ENCODE results near the gene RPL31.
A peak's percentile ranks its signal among the peaks of the same experiment; 100 is the strongest.

The RPL31 gene

GRCh38 chr2:100969998-100970397 is 32.1 kb upstream of the RPL31 start:
- Histone ChIP-seq H2BK120ac (ENCODE audit: low read depth, low read length) (no peak overlapping the region), H2BK12ac (ENCODE audit: low read length) (no peak overlapping the region), H3K4me1 (ENCODE audit: control insufficient read depth in 2 of 2, insufficient read depth in 1 of 2, low read depth in 1 of 2, low read length in 2 of 2) (no peaks in the 10 kb centered on the region), H3K23ac (ENCODE audit: low read depth, low read length, poor library complexity) (no peak overlapping the region), H3K18ac (ENCODE audit: low read length) (no peak overlapping the region), H3K14ac (ENCODE audit: low read length) (no peak overlapping the region), H3K79me1 (ENCODE audit: low read depth, low read length) (no peaks in the 10 kb centered on the region), H2AK5ac (ENCODE audit: low read depth, low read length) (no peak overlapping the region), H3K9ac (ENCODE audit: low read depth, low read length, poor library complexity) (no peak overlapping the region), H4K8ac (ENCODE audit: low read depth, low read length) (no peak overlapping the region), H3K27me3 (ENCODE audit: control insufficient read depth in 3 of 3, insufficient read depth in 3 of 3, low read depth in 1 of 3, low read length in 3 of 3) (peaks cover 0 to 6% (median 0%) of the 10 kb centered on the region in 3 experiments), H3K9me3 (replicated peaks in 1 of 2; ENCODE audit: control insufficient read depth in 2 of 2, insufficient read depth in 1 of 2, low read depth in 1 of 2, low read length in 2 of 2) (no peaks in the 10 kb centered on the region), H3K4me2 (ENCODE audit: insufficient read depth, low read length, poor library complexity, severe bottlenecking) (no peak overlapping the region), H3K4ac (ENCODE audit: low read length) (no peak overlapping the region), H2AFZ (ENCODE audit: low read length) (no peak overlapping the region), H3K4me3 (ENCODE audit: low read length in 2 of 2) (no peak overlapping the region), H4K91ac (ENCODE audit: low read depth, low read length, poor library complexity) (no peak overlapping the region), H3K36me3 (replicated peaks in 1 of 2; ENCODE audit: control insufficient read depth in 2 of 2, insufficient read depth in 2 of 2, low read length in 2 of 2) (no peaks in the 10 kb centered on the region), H2BK5ac (ENCODE audit: low read length) (peak overlapping the region; percentile 26), H3K27ac (replicated peaks; ENCODE audit: low read length) (no peak overlapping the region), H2BK15ac (ENCODE audit: low read length) (no peak overlapping the region)
- DNase-seq (ENCODE audit: low spot score): no peak
- WGBS, 2 donors (ENCODE audit: extremely low coverage in 2 of 2, insufficient read length in 2 of 2, insufficient replicate concordance in 1 of 2): no CpG with 5 or more reads among the region's 7 CpGs

- Histone ChIP-seq H4K8ac (ENCODE audit: low read depth, low read length) (no peak overlapping the region), H3K79me1 (ENCODE audit: low read depth, low read length) (no peaks in the 10 kb centered on the region), H2AK5ac (ENCODE audit: low read depth, low read length) (no peak overlapping the region), H3K36me3 (replicated peaks in 1 of 2; ENCODE audit: control insufficient read depth in 2 of 2, insufficient read depth in 2 of 2, low read length in 2 of 2) (no peaks in the 10 kb centered on the region), H3K27me3 (ENCODE audit: control insufficient read depth in 3 of 3, insufficient read depth in 3 of 3, low read depth in 1 of 3, low read length in 3 of 3) (peaks cover 0 to 6% (median 0%) of the 10 kb centered on the region in 3 experiments), H4K91ac (ENCODE audit: low read depth, low read length, poor library complexity) (peak overlapping the region; percentile 83), H3K14ac (ENCODE audit: low read length) (no peak overlapping the region), H2BK12ac (ENCODE audit: low read length) (no peak overlapping the region), H2BK120ac (ENCODE audit: low read depth, low read length) (no peak overlapping the region), H3K27ac (replicated peaks; ENCODE audit: low read length) (no peak overlapping the region), H3K4ac (ENCODE audit: low read length) (no peak overlapping the region), H3K4me3 (ENCODE audit: low read length in 2 of 2) (no peak overlapping the region), H3K9ac (ENCODE audit: low read depth, low read length, poor library complexity) (no peak overlapping the region), H3K9me3 (replicated peaks in 1 of 2; ENCODE audit: control insufficient read depth in 2 of 2, insufficient read depth in 1 of 2, low read depth in 1 of 2, low read length in 2 of 2) (no peaks in the 10 kb centered on the region), H3K18ac (ENCODE audit: low read length) (peak overlapping the region; percentile 5), H3K23ac (ENCODE audit: low read depth, low read length, poor library complexity) (no peak overlapping the region), H3K4me2 (ENCODE audit: insufficient read depth, low read length, poor library complexity, severe bottlenecking) (no peak overlapping the region), H2BK15ac (ENCODE audit: low read length) (no peak overlapping the region), H2BK5ac (ENCODE audit: low read length) (no peak overlapping the region), H3K4me1 (ENCODE audit: control insufficient read depth in 2 of 2, insufficient read depth in 1 of 2, low read depth in 1 of 2, low read length in 2 of 2) (peaks cover 0 to under 1% of the 10 kb centered on the region in 2 donors), H2AFZ (ENCODE audit: low read length) (no peak overlapping the region)
- DNase-seq (ENCODE audit: low spot score): no peak
- WGBS, 2 donors (ENCODE audit: extremely low coverage in 2 of 2, insufficient read length in 2 of 2, insufficient replicate concordance in 1 of 2): no CpG with 5 or more reads among the region's 9 CpGs
Measured at GRCh38 chr2:100971221-100971620, 30.9 kb upstream of the RPL31 start.

GRCh38 chr2:100972452-100972851 is 29.6 kb upstream of the RPL31 start:
- no peak overlapping the region for H3K4me3 ChIP-seq (ENCODE audit: low read length in 2 of 2)
- H3K36me3 ChIP-seq (replicated peaks in 1 of 2; ENCODE audit: control insufficient read depth in 2 of 2, insufficient read depth in 2 of 2, low read length in 2 of 2): no peaks in the 10 kb centered on the region
- no peak overlapping the region for H2AK5ac ChIP-seq (ENCODE audit: low read depth, low read length)
- H3K23ac ChIP-seq (ENCODE audit: low read depth, low read length, poor library complexity): no peak overlapping the region
- H2BK120ac ChIP-seq (ENCODE audit: low read depth, low read length): no peak overlapping the region
- H3K14ac ChIP-seq (ENCODE audit: low read length): no peak overlapping the region
- no peak overlapping the region for H4K8ac ChIP-seq (ENCODE audit: low read depth, low read length)
- H2AFZ ChIP-seq (ENCODE audit: low read length): no peak overlapping the region
- DNase-seq (ENCODE audit: low spot score): no peak
- H3K27ac ChIP-seq (replicated peaks; ENCODE audit: low read length): no peak overlapping the region
- peaks cover 0 to 6% (median 0%) of the 10 kb centered on the region in 3 experiments for H3K27me3 ChIP-seq (ENCODE audit: control insufficient read depth in 3 of 3, insufficient read depth in 3 of 3, low read depth in 1 of 3, low read length in 3 of 3)
- no peak overlapping the region for H2BK15ac ChIP-seq (ENCODE audit: low read length)
- no peak overlapping the region for H2BK5ac ChIP-seq (ENCODE audit: low read length)
- no peak overlapping the region for H4K91ac ChIP-seq (ENCODE audit: low read depth, low read length, poor library complexity)
- WGBS, 2 donors (ENCODE audit: extremely low coverage in 2 of 2, insufficient read length in 2 of 2, insufficient replicate concordance in 1 of 2): no CpG with 5 or more reads among the region's 7 CpGs
- no peaks in the 10 kb centered on the region for H3K79me1 ChIP-seq (ENCODE audit: low read depth, low read length)
- no peak overlapping the region for H2BK12ac ChIP-seq (ENCODE audit: low read length)
- no peak overlapping the region for H3K18ac ChIP-seq (ENCODE audit: low read length)
- peaks cover 4 to 9% of the 10 kb centered on the region in 2 donors for H3K4me1 ChIP-seq (ENCODE audit: control insufficient read depth in 2 of 2, insufficient read depth in 1 of 2, low read depth in 1 of 2, low read length in 2 of 2)
- H3K4ac ChIP-seq (ENCODE audit: low read length): no peak overlapping the region
- H3K9me3 ChIP-seq (replicated peaks in 1 of 2; ENCODE audit: control insufficient read depth in 2 of 2, insufficient read depth in 1 of 2, low read depth in 1 of 2, low read length in 2 of 2): no peaks in the 10 kb centered on the region
- H3K4me2 ChIP-seq (ENCODE audit: insufficient read depth, low read length, poor library complexity, severe bottlenecking): no peak overlapping the region
- H3K9ac ChIP-seq (ENCODE audit: low read depth, low read length, poor library complexity): no peak overlapping the region

GRCh38 chr2:100974712-100975520 is 27.2 kb upstream of the RPL31 start:
- Histone ChIP-seq H3K4ac (ENCODE audit: low read length) (no peak overlapping the region), H3K4me2 (ENCODE audit: insufficient read depth, low read length, poor library complexity, severe bottlenecking) (no peak overlapping the region), H3K27me3 (ENCODE audit: control insufficient read depth in 3 of 3, insufficient read depth in 3 of 3, low read depth in 1 of 3, low read length in 3 of 3) (no peaks in the 10 kb centered on the region), H3K4me1 (ENCODE audit: control insufficient read depth in 2 of 2, insufficient read depth in 1 of 2, low read depth in 1 of 2, low read length in 2 of 2) (peaks cover 9% of the 10 kb centered on the region in 2 donors), H3K79me1 (ENCODE audit: low read depth, low read length) (no peaks in the 10 kb centered on the region), H3K18ac (ENCODE audit: low read length) (no peak overlapping the region), H2AK5ac (ENCODE audit: low read depth, low read length) (no peak overlapping the region), H3K9ac (ENCODE audit: low read depth, low read length, poor library complexity) (no peak overlapping the region), H2AFZ (ENCODE audit: low read length) (no peak overlapping the region), H4K8ac (ENCODE audit: low read depth, low read length) (no peak overlapping the region), H3K36me3 (replicated peaks in 1 of 2; ENCODE audit: control insufficient read depth in 2 of 2, insufficient read depth in 2 of 2, low read length in 2 of 2) (no peaks in the 10 kb centered on the region), H3K23ac (ENCODE audit: low read depth, low read length, poor library complexity) (no peak overlapping the region), H3K14ac (ENCODE audit: low read length) (no peak overlapping the region), H2BK120ac (ENCODE audit: low read depth, low read length) (no peak overlapping the region), H3K27ac (replicated peaks; ENCODE audit: low read length) (no peak overlapping the region), H2BK5ac (ENCODE audit: low read length) (no peak overlapping the region), H2BK12ac (ENCODE audit: low read length) (no peak overlapping the region), H2BK15ac (ENCODE audit: low read length) (no peak overlapping the region), H3K9me3 (replicated peaks in 1 of 2; ENCODE audit: control insufficient read depth in 2 of 2, insufficient read depth in 1 of 2, low read depth in 1 of 2, low read length in 2 of 2) (no peaks in the 10 kb centered on the region), H4K91ac (ENCODE audit: low read depth, low read length, poor library complexity) (no peak overlapping the region), H3K4me3 (ENCODE audit: low read length in 2 of 2) (no peak overlapping the region)
- no CpG with 5 or more reads among the region's 22 CpGs for WGBS, 2 donors (ENCODE audit: extremely low coverage in 2 of 2, insufficient read length in 2 of 2, insufficient replicate concordance in 1 of 2)
- DNase-seq (ENCODE audit: low spot score): no peak
